ENCODE results near the gene RAD52.

DNA sequence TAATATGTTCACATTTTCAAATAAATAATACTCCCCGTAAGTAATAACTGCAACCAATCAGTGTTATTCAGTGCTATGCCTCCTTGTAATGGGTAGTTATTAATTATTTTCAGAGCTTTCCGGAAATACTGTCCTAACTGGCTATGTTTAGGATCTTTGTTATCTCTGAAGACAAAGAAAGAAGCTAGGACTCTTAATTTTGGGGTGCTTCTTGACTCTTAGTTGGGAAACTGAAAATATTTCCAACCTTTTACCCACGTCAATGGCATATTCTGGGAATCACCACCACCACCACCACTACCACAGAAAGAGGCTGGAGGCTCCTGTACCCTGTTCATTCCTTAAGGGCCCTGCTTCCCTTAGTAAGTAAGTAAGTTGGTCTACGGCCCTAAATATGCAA lies 39.1 kb downstream of the RAD52 start:
- TF ChIP-seq ZNF232 (CRISPR knock-in tag; IDR thresholded peaks at IDR 0.05): no peak
- TF ChIP-seq, protein P1, sequence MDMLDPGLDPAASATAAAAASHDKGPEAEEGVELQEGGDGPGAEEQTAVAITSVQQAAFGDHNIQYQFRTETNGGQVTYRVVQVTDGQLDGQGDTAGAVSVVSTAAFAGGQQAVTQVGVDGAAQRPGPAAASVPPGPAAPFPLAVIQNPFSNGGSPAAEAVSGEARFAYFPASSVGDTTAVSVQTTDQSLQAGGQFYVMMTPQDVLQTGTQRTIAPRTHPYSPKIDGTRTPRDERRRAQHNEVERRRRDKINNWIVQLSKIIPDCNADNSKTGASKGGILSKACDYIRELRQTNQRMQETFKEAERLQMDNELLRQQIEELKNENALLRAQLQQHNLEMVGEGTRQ (CRISPR knock-in tag; IDR thresholded peaks at IDR 0.05): no peak
- TF ChIP-seq, protein P2, sequence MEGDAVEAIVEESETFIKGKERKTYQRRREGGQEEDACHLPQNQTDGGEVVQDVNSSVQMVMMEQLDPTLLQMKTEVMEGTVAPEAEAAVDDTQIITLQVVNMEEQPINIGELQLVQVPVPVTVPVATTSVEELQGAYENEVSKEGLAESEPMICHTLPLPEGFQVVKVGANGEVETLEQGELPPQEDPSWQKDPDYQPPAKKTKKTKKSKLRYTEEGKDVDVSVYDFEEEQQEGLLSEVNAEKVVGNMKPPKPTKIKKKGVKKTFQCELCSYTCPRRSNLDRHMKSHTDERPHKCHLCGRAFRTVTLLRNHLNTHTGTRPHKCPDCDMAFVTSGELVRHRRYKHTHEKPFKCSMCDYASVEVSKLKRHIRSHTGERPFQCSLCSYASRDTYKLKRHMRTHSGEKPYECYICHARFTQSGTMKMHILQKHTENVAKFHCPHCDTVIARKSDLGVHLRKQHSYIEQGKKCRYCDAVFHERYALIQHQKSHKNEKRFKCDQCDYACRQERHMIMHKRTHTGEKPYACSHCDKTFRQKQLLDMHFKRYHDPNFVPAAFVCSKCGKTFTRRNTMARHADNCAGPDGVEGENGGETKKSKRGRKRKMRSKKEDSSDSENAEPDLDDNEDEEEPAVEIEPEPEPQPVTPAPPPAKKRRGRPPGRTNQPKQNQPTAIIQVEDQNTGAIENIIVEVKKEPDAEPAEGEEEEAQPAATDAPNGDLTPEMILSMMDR (IDR thresholded peaks at IDR 0.05): no peak
- no peak for TF ChIP-seq ZNF121 (CRISPR knock-in tag; IDR thresholded peaks at IDR 0.05)
- TF ChIP-seq, protein P3, sequence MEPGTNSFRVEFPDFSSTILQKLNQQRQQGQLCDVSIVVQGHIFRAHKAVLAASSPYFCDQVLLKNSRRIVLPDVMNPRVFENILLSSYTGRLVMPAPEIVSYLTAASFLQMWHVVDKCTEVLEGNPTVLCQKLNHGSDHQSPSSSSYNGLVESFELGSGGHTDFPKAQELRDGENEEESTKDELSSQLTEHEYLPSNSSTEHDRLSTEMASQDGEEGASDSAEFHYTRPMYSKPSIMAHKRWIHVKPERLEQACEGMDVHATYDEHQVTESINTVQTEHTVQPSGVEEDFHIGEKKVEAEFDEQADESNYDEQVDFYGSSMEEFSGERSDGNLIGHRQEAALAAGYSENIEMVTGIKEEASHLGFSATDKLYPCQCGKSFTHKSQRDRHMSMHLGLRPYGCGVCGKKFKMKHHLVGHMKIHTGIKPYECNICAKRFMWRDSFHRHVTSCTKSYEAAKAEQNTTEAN (CRISPR knock-in tag; IDR thresholded peaks at IDR 0.05): no peak
- no peak for TF ChIP-seq CREM (CRISPR knock-in tag; IDR thresholded peaks at IDR 0.05)
- no peak for TF ChIP-seq SP1 (CRISPR knock-in tag; conservative IDR thresholded peaks at IDR 0.05)

Data from WTC11 (cell line).